GM21447 (cell line): Measurements from ENCODE around the gene GAN.
"Not testable (repeated sequence)": the region's sequence is repeated elsewhere in the genome, so short reads cannot be mapped to it uniquely, and the experiment has no call there.

Experiments used
- ATAC-seq: cut with Tn5 transposase; IDR thresholded peaks from one replicate; pipeline ENCODE4 v1.9.1; 2021; ENCODE audit not compliant: unreplicated experiment

The GAN gene

DNA sequence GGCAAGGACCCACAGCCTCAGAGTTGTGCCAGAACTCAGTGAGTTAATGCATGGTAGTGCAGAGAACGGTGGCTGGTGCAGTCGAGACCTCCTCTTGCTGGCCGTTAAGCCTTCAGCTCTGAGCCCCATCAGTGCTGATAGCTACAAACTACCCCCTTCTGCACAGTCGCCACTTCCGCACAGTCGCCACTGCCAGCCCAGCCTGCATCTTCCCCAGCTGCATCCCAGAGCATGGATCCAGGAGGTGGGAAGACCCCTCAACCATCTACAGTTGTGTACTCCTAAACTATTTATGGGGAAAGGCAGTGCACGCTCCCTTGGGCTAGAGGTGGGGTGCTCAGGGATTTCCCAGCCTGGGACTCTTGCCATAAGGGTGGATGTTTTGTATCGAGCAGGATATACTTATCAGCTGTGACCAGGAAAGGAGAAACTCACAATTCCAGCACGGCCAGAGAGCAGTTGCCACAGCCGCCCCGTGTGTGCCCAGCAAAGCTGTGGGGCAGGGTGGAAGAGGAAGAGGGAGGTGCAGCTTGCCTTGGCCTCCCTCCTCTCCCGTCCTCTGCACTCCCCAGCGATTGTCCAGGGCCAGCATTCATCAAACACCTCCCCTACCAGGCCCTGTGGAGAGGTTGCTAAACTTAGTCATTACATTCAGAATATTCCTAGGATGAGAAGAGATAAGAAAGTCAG is 80.3 kb downstream of the GAN start:
- ATAC-seq, result no peak

DNA sequence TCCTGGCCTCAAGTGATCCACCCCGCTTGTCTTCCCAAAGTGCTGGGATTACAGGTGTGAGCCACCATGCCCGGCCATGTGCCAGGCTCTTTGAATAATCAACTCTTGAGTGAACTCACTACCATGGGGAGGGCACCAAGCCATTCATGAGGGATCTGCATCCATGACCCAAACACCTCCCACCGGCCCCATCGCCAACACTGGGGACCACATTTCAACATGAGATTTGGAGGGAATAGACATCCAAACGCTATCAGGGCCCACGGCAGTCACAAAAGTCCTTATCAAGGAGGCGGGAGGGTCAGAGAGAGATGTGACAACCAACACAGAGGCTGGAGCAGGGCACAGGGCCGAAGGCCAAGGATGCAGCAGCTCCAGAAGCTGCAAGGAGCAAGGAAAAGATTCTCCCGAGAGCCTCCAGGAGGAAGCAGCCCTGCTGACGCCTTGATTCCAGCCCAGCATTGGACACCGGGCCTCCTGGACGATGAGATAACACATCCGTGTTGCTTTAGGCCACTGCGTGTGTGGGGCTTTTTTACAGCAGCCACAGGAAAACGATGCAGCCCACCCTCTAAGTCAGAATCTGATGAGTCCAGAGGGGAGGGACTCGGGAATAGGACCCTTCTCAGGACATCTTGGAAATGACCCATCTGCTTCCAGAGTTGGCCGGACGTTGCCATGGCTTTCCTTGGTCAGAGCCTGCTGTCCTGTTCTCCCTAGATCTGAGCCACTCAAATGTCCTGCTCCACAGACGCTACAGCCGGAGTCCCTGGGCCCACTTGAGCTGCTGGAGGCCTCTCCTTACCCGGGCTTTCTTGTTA is 82.5 kb downstream of the GAN start:
- ATAC-seq, result no peak

DNA sequence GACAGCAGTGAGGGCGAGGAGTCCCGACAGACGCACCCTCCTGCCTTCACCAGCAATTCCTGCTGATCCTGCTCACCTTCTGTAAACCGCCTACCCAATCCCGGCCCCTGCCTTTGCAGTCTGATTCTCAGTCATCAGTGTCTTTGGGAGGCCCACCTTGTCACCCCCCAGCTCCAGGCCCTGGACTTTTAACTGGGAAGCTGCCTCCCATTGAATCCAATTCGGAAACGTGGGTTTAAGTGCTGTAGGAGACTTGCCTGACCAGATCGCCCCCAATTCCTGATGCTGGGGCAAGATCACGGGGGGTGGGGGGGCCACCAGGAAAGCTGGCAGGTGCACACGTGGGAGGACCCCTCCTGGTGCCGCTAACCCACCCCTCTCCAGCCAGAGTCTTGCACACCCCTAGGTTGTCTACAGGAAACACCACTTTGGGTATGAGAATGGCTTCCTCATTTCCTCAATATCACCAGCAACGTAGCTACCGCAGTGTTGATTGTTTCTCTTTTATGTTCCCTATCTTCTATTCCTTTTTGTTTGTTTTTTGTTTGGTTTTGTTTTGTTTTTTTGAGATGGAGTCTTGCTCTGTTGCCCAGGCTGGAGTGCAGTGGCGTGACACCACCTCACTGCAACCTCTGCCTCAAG is 83.2 kb downstream of the GAN start:
- ATAC-seq, result no peak

DNA sequence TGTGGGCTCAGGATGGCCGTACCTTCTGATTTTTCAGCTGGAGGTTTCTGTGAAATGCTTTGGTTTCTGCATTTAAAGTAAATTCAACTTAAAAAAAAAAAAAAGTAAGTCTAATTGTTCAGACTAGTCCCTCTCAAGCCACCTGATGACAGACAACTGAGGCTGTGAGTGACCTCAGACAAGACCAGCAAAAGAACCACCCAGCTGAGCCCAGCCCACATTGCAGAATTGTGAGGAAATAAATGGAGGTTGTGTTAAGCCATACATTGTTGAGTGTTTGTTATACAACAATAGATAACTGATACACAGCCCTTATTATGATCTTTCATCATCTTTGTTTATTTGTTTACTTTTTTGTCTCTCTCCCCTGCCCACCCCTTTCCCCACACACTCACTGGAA is 85.1 kb downstream of the GAN start:
- no peak for ATAC-seq

DNA sequence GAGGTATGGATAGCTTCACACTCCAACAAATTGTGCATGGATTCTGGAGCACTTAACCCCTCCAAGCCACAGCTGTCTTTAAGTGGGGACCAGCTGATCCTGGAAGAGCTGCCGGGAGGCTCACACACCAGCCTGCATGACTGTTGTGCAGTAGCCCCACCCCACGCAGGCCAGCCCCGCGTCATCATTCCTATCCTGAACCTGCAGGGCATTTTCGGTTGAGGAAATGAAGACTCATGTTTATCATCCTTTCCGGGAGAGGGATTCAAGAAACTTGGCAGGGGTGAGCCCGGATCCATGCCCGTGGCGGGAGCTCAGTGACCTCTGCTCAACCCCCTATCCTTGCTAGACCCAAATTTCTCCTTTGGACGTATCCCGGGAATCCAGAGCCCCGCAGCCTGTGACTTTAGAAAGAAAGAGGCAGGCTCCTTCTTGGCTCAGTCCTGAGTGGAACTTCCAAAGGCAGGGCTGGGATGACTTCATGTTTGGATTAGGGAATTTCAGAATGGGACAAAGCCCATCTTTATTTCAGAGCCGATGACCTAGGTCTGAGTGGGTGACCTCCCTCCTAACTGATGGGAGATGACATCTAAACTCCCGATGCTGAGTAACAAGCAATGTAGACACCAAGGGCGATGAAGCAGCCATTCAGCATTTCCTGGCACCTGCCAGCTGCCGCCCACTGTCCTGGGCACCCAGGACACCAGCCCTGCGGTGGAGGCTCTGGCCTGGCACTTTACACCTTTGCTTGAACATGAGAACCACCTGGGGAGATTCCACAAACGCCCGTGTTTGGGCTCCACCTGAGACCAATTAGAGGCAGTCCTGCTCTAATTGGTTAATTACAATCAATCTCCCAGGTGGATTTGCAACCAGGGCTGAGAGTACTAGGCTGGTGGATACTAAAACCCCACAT is 86.5 kb downstream of the GAN start:
- no peak for ATAC-seq

DNA sequence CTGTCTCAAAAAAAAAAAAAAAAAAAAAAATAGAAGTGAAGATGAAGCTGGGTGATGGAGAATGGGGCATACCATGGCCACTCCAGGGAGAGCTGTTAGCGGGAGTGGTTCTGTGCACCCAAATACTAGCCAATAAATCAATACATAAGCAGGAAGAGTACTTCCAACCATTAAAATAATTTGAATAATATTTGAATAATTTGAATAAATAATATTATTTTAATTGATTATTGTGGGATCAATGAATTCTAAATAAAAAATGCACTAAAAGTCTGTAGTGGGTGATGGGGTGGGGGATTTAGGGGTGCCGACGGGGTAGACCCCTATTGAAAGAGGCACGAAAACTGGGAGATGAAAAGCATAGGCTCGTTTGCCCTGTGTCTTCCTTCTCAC is 88.4 kb downstream of the GAN start:
- no peak for ATAC-seq

DNA sequence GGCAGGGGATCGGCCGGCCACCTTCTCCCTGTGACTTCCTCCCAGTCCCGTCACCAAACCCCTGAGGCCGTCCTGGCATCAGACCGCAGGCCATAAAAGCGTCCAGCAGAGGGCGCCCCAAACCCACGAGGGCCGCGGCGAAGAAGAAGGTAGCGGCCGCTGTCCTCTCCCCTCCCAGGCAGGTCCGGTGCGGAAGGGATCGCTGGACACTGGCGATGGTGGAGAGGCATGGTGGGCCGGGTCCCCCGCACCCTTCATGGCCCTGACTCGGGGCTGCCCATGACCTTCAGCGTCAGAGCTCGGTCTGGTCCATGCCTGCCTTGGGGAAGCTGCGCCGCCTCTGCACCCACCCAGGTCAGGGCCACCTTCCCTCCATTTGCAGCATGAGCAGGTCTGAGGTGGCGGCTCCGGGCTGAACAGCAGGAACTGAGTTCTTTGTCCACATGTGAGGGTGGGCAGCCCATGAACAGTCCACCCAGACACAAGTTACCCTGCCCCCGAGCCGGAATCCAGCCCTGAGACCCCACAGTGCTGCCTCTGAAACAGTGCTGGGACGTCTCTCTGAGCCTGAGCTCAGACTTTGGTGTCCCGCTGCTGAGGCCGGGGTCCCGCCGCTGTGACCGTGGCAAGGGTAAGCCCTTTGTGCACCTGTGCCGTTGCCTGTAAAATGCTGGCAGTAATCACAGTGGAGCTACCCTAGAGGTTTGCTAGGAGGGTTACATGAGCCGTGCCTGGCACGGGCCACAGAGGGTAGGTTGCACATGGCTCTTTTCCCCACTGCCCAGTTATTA is 89.0 kb downstream of the GAN start:
- ATAC-seq, result peak; percentile 87

DNA sequence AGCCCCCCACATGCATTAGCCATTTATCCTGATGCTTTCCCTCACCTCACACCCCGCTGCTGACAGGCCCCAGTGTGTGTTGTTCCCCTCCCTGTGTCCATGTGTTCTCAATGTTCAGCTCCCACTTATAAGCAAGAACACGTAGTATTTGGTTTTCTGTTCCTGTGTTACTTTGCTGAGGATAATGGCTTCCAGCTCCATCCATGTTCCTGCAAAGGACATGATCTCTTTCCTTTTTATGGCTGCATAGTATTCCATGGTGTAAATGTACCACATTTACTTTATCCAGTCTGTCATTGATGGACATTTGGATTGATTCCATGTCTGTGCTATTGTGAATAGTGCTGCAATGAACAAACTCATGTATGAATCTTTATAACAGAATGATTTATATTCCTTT is 90.2 kb downstream of the GAN start:
- ATAC-seq, result not testable (repeated sequence)

DNA sequence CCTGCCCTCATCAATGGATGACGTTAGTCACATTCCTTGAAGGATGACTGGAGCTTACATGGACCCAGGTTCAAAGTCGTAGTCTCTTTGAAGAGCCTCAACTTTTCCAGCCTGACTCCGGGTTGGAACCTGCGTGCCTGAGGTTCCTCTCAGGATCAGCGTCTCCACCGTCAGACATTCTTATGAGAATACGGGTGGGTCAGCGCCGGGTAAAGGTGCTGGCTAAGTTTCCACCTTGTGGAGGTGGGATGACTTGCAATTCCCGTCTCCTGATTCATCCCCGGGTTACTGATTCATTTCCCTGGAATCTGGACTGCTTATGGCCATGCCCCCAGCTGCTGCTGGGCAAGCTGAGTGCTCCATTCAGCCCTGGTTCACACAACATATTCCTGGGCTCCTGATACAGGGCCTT is 90.9 kb downstream of the GAN start:
- no peak for ATAC-seq

DNA sequence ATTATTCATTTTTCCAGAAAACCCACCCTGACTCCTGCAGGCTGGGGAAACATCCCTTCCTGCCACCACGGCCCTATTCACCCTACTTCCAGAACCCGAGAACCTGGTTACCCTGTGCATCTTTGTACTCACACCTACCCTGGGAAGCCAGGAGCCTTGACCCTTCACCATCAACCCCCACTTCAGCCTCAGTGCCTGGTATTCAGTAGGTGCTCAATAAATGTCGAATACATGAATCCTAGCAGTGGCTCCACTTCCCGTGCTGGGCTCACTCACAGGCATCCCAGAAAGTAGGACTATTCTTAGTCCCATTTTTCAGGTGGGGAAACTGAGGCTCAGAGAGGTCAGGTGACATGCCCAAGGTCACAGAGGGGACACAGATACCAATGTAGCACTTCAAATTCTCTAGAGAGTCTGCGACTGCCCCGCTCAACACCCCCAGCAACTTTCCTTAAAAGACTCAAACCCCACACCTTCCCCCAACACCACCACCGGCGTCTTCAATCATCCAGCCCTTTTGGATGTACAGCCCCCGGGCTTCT is 93.7 kb downstream of the GAN start:
- no peak for ATAC-seq

DNA sequence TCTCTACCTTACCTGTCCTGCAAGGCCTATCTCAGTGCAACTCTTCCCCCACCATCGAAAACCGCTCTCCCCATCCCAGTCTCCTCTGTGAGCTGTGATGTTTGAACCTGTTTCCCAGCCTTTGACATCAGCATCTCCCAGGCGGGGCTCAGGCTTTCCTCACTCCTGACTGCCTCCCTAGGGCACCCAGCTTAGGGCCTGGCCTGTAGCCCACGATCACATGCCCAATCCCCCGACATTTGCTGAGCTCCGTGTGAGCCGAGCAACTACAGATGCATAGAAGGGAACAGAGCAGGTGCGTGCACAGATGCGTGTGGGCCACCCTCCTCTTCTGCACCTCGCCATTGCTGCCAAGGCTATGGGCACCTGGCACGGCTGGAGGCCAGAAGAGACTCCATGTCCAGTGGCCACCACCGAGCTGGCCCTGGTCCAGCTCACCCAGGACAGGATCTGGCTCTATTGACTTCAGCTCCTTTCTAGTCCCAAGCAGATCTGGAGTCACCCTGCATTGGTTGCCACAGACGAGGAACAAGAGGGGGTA is 94.3 kb downstream of the GAN start:
- no peak for ATAC-seq

DNA sequence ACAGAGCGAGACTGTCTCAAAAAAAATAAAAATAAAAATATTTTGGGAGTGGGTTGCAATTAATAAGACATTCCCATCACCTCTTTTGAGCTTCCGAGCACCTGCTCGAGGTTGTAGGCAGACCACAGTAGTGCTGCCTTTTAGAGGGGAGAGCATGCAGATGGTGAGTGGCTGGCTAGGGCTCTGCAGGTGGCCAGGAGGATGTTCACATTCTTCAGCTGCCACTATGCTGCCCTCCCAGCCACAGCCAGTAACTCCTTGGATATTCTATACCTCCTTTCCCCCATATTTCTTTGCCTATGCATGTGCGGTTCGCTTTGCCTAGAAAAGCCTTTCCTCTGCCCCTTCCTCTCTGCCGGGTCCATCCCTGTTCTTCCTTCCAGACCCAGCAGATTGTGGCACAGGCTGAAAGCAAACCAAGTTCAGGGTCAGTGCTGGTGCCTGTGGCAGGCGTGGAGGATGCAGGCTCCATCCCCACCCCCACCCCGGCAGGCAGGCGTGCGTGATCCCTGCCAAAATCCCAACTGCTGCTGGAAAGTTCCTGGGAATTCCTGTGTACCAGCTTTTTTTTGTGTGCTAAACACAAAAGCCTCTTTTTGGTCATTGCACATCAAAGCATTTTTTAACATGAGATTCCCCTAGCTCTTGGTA is 96.0 kb downstream of the GAN start:
- ATAC-seq, result no peak

DNA sequence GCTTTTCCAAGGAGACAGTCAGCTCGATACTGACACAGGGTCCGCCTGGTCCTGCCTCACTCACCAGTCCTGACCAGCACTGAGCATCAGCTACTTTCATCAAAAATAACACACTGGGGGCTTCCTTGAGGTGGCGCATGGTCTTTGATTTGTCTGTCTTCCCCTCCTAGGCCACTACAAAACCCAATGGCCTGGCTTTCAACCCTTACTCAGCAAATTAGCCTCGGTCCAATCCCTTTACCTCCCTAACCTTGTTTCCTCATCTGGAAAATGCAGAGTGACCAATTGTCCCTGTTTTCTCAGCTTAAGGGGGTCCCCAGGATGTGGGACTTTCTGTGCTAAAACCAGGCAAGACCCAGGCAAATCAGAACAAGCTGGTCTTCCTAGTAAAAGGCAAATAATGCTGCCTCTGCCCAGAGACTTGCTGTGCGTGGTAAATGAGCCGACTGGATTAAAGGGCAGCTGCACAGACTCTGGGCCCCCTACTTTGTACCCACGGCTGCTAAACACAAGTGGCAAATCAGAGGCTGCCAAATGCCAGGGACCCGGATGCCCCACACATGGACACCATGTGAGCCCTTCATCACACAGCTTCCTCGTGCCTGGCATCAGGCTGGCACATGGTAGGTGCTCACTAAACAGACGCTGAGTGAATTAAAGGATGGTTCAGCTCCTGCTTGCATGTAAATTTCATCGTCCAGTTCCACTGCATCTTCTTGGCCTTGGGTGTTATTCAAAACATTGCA is 98.7 kb downstream of the GAN start:
- no peak for ATAC-seq

DNA sequence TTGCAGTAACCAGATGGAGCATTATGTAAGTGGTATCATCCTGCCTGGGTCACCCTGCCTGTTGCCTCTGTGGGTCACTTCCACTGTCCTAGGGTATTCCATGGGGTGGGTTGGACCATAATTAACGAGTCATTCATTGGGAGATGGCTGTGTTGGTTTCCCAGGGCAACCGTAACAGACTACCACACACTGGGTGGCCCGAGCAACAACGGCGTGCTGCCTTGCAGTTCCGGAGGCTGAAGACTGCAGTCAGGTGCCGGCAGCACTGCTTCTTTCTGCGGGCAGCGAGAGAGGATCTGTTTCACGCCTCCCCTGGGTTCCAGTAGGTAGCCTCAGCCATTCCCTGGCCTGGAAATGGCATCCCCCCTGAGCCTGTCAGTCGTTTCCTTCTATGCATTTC is 101.0 kb downstream of the GAN start:
- no peak for ATAC-seq

DNA sequence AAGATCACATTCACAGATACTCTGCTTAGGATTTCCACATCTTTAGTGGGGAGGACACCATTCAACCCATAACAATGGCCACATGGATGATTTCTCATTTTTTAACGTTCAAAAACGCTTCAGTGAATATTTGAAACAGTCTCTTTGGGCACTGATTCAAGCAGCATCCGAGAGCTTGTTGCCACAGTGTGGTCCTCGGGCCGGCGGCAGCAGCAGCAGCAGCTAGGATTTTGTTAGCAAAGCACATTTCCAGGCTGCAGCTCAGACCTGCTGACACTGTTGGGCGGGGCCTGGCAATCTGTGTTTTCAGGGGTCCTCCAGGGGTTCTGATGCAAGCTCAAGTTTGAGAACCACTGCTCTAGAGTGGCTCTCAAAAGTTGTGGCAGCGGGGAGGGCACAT is 102.0 kb downstream of the GAN start:
- ATAC-seq, result no peak

DNA sequence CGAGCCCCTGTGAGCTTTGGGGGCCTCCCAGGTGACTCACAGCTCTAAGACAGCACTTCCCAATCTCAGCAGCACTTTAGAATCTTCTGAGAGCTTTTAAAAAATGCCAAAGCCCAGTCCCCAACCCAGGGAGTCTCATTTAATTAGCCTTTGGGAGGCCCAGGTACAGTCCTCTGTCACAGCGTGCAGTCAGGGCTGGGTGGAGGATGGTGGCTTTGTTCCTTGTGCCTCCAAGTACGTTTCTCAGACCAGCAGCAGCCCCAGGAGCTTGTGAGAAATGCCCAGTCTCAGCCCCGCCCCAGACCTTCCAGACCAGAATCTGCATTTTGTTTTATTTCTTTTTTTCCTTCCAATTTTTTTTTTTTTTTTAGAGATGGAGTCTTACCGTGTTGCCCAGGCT is 102.4 kb downstream of the GAN start:
- no peak for ATAC-seq

DNA sequence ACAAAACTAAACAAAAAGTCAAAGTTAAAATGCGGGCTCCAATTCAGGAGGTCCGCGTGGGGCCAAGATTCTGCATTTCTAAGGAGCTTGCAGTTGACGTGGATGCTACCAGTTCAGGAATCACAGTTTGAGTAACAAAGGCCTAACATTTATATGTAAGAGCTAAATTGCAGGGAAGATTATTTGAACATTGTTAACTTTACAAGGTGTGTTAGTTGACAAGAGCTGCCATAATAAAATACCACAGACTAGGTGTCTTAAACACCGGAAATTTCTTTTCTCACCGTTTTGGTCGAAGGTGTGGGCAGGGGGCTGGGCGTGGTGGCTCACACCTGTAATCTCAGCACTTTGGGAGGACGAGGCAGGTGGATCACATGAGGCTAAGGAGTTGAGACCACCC is 105.0 kb downstream of the GAN start:
- no peak for ATAC-seq

DNA sequence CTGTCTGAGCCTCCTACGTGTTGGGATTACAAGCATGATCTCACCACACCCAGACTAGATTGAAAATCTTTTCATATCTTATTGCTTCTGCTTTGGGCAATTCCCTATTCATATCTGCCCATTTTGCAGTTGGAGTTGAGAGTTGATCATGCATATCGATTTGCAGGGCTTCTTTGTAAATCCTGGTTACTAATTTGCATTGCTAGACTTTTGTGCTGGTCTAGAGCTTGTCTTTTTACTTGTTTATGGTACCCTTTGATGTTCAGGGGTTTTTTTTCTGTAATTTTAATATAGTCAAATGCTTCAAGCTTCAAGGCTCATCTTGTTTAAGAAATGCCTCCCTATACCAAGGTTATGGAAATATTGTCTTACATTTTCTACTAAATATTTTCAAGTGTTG is 106.4 kb downstream of the GAN start:
- no peak for ATAC-seq

DNA sequence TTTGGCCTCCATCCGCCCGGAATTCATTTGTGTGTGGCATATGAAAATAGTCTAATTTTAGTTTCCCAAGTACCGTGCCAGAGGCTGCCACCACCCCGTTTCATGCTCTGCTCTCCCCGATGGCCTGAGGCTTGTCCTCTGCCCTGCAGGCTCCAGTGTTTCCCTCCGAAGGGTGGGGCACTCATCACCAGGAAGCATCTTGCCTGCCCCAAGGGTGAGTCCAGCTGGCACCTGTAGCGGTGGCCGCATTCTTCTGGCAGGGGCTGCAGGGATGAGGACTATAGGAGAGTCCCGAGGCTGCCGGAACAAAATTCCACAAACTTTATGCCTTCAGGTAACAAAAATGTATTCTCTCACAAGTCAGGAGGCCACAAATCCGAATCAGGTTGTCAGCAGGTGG is 106.8 kb downstream of the GAN start:
- ATAC-seq, result no peak
